SH-SY5Y (cell line): Measurements from ENCODE around the gene TXLNB.

Source experiments
- GATA2 ChIP-seq: IDR thresholded peaks from 2 replicates; pipeline ENCODE4 v1.6.1; 2011; ENCODE audit warnings: mild to moderate bottlenecking, low read depth, low read length
- GATA3 ChIP-seq: IDR thresholded peaks from 2 replicates; pipeline ENCODE4 v1.6.1; 2011; ENCODE audit warnings: low read depth, mild to moderate bottlenecking, low read length, moderate library complexity

DNA sequence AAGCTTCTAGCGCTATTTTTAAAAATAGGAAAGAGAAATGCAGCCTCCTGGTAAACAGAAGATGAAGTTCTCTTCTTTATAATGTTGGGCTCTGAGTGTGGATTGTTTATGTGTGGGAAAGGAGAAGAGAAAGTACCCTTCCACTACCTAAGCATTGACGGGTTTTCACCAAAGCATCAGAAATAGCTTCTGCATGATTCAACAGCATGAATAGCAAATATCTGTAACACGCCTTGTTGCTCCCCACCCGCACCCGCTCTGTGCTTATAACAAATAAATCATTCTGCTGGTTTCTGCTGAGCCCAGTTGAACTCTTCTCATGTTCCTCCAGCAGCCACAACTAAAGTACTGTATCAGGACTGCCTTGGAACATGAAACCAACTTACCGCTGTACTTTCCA is 20.7 kb downstream of the TXLNB start:
- no peak for TF ChIP-seq GATA3
- TF ChIP-seq GATA2 = no peak
